ENCODE results near the gene TMPRSS13. TPM values are rescaled to one million over a fixed set of nuclear protein-coding genes. Genes with fewer than 3 reads are reported as not detected.
"Not testable (repeated sequence)": the region's sequence is repeated elsewhere in the genome, so short reads cannot be mapped to it uniquely, and the experiment has no call there.

Gene TMPRSS13
- total RNA-seq, 1 donor from 2014 or later = 0.15 TPM

DNA sequence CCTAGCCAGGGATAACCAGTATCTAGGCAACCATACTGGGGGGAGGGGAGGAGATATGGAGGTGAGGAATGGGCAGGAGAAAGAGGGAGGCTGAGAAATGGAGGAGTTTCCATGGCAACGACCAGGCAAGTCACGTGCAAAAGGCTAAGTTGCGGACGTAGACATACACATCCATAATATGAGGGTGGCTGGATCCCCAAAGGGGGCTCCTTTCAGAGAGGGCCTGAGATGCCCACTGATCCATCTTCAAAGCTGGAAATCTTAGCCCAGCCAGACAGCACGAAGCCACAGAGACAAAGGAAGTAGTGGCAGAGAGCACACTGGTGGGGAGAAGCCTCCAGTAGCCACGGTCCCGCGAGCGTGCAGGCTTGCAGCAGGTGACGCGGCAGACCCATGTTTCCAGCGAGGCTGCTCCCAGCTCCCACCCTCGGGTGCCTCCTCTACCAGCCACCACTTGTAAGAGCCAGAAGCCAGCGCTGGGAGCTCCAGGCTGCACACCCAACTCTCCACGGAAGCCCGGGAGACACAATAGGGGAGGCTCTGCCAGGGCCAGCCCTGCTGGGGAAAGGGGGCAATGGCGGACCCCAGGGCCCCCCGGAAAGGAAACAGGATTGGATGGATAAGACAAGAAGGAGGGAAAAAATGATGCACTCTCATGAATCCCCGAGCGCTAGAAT is 53.7 kb downstream of the TMPRSS13 start:
- DNase-seq (ENCODE audit: low spot score) = no peak
- no peak for ATAC-seq

DNA sequence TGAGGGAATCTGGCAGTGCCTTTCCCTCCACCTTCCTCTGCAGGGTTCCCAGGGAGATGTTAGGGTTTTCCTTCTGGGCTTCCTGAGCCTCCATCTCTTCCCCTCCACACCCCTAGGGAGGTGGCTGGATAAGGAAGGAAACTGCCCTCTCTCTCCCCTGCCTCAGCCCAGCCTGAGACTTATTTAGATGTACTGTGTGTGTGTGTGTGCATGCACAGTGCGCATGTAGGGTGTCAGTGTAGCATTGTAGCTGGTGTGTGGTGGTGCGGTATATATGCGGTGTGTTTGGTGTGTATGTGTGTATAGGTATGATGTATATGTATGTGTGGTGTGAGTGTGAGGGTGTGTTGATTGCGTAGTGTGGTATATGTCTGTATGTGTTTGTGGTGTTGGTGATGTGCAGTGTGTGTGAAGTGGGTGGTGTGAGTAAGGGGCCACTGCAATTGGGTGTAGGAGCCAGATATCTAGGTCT is 54.3 kb downstream of the TMPRSS13 start:
- ATAC-seq (no peak), DNase-seq (ENCODE audit: low spot score) (no peak)

DNA sequence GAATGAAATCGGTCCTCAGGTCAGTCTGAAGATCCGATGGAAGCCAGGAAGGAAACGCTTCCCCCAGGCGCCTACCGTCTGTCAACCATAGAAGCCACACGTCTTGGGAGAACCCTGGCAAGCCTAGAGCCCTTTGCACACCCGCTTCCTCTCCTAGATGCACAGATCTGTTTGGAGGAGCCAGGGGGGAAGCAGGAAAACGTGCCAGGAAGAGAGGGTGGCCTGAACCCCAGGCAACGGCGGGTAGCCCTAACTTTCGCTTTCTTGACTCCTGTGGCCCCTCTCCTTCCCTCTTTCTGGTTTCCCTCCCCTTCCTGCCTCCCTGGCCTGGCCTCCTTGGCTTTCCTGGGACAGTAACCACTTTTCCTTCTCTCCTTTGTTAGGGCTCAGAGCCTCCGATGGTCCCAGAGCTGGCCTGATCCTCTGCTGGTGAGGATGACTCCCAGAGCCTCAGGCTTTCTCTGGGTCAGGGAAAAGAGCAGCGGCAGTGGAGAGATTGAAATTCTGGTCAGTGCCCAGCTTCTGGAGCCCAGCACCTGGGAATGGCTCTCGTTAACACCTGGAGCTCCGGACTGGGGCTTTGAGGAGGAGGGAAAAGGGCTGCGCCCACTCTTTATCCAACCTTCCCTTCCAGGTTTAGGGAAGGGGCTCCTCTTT is 54.8 kb downstream of the TMPRSS13 start:
- peak; percentile 14 for ATAC-seq
- no peak for DNase-seq (ENCODE audit: low spot score)

DNA sequence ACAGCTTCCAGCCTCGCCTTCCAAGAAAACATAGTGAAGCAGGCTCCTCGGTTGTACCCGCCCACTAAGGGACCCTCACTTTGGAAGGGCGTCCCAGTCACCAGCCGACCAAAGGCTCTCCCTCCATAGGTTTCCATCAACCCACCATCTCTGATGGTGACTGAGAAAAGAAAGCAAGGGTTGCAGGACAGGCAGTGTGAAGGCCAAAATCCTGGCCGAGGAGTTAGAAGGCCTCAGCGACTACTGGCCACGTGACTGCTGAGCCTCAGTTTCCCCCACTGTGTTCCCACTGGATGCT is 55.4 kb downstream of the TMPRSS13 start:
- ATAC-seq = no peak
- no peak for DNase-seq (ENCODE audit: low spot score)

DNA sequence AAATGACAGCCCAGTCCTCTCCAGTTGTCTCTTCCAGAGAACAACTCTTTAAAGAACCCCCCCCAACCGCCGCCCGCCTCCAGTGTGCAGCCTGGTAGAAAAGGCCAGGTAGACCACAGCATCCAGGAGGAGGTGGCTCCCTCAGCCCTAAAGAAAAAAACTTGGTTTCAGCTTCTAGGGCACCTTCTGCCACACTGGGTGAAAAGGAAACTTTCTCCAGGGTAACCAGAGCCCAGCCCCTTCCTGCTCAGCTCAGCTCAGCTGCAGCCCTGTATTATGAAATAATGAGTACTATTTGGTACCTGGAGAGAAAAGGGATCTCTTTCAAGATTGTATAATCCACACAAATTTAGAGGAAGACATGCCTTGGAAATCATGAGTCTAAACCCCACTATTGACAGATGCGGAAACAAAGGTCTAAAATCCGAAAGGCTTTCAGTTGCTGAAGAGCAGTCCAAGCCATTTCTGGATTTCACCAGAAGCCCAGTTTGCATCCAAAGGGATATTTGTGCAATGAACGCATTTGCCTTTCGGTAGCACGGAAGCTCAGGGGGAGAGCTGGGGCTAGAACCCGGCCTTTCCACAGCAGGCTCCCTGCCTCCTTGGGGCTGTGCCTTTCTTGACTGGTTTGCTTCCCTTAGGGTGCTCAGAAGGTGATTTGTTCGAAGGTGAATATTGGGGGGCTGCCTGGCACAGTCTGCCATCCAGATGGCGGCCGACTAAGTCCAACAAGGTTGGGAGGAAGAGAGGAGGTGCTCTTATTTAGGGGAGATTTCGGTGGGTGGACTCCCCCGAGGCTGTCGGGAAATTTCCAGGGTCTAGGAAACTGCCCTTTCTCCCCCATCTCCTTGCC is 56.0 kb downstream of the TMPRSS13 start:
- no peak for DNase-seq (ENCODE audit: low spot score)
- no peak for ATAC-seq

DNA sequence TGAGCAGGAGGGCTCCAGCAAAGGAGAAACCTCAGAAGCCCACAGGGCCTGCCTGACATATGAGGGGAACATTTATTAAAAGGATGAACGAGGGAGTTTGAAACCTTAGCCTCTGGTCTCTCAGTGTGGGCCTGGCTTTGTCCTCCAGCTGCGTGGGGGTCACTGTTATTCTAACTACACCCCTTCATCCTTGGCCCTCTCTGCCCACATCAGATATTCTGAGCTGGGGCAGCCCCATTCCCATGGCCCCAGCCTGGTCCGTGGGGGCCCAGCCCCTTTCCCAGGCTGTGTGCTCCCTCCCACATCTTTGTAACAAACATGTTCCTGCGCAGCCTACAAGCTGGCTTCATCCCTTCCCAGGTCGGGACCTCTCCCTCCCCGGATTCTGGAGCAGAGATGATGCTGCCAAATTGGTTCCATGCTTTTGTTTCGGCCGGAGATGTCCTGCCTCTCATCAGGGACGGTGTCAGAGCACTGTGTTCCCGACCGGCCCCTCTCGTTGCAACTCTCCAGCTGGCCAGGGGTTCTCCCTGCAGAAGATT is 56.7 kb downstream of the TMPRSS13 start:
- ATAC-seq (no peak), DNase-seq (ENCODE audit: low spot score) (no peak)

DNA sequence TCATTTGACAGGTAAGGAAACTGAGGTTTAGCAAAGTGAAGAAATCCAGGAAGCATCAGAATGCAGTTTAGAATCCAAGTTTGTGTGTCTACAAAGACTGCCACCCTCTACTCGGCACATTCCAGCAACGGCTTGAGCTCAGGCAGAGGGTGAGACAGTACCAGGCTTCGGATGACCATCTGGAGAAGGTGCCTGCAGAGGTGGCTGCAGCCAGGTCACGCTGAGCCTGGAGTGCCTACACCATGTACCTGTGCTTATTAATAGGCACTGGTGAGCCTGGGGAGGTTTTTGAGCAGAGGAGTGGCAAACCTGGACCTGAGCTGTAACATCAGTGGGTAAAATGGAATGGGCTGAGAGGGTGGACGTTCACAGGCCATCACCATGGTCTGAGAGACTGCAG is 57.4 kb downstream of the TMPRSS13 start:
- ATAC-seq = no peak
- DNase-seq (ENCODE audit: low spot score) = no peak

DNA sequence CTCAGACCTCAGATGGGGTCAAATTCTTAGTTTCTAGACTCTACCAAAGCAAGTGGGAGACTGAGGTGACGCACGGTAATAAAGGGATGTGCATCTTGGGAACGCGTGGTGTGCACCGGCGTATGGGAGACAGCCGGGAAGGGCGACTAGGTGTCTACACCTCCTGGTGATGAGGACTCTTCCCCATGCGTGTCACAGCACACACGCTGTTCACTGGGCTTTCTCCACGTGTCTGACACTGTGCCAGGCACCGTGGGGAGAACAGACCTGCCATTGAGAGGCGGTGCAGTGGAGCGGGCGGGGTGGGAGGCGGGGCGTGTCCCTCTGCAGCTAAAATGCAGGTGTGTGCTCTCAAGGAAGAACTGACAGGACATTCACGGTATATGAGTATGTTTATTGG is 58.0 kb downstream of the TMPRSS13 start:
- no peak for DNase-seq (ENCODE audit: low spot score)
- no peak for ATAC-seq

DNA sequence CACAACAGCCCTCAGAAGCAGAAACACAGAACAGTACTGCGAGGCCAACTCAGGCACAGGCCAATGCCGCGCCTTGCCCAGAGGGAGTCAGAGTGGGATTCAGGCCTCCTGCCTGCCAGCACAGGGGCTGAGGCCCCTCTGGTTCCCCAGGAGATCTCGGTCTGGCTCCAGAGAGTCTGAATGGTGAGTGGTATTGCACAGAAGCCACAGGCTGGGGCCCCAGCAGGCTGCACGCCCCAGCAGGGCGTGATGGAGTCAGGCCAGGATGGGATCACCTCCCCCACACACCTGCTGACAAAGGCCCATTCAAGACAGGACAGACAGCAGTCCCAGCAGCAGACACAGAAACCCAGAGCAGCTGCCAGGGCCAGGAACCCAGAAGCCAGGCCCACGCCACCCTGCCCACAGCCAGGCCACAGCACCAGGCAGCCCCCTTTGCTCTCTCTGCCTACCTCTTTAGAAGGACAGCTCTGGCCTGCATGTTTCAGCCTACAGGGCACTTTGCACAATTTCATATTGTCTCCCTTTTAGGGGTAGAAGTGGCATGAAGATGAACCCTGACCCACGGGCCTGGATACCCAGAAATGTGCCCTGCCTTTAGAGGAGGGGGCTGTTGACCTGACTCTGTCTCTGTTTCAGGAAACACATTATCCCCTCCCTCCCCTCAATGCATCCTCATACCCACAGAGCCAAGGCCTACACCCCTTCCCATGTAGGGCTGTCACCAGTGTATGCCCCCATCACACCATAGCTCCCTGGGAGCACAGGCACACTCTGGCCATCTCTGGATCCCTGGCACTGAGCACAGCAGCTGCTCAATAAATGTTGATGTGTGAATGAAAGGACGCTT is 58.9 kb downstream of the TMPRSS13 start:
- DNase-seq (ENCODE audit: low spot score) = no peak
- no peak for ATAC-seq

DNA sequence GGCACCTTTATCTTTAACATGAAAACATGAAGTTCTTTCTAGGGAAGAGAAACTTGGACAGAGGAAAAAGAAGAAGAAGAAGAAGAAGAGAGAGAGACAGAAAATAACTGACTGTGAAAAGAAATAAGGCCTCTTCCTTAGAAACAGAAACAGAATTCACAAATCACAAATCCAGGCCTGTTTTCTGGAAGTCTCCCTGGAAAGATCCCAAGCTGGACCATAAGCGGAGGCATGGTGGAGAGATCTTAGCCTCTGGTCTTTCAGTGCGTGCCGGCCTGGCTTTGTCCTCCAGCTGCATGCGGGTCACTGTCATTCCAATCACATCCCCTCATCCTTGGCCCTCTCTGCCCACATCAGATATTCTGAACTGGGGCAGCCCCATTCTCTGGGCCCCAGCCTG is 59.6 kb downstream of the TMPRSS13 start:
- ATAC-seq = no peak
- no peak for DNase-seq (ENCODE audit: low spot score)

DNA sequence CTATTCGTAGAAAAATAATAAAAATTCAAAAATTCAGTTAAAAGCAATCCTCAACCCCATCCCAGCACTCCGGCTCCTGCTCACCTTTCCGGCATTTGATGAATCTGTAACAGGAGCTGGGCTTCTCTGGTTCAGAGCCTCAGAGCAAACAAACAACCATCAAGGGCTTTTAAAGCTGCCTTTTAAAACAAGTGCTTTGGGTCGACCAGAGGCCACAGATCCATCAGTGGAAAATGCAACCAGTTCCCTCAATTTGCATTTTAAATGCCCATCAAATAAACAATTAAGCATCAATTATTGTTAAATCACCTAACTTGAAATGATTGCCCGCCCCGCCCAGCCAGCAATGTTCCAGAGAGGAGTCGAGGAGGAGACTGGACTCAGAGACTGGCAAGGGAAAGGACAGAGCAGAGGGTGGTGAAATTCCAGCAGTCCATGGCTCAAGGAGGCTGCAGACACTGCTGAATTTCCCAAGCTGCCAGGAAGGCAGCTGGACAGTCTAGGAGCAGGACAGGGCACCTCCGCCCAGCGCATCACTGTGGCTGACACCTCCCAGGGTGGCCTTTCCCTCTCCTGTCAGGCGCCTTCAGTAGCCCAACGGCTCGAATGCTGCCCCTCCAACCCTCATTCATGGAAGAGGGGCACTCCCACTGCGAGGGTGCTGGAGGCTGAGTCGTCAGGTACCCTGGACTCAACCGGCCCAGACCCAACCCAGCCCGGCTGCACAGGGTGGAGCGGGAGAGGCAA is 60.2 kb downstream of the TMPRSS13 start:
- DNase-seq (ENCODE audit: low spot score) = no peak
- no peak for ATAC-seq

DNA sequence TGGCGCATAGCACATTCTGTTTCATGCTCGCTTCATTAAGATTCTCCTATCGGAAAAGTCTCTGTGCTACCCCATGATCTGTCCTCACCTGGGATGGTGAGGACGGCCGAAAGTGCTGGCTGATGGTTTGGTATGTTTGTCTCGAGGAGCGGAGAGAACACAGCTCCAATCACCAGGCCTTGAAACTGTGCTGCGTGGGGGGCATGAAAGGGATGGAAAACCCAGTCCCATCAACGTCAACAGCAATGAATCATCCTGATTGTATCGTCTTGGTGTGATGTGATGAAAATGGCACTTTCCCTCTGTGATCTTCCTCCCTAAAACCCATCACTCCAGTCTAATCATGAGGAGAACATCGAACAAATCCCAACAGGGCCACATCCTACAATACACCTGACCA is 61.1 kb downstream of the TMPRSS13 start:
- DNase-seq (ENCODE audit: low spot score) (no peak), ATAC-seq (no peak)

DNA sequence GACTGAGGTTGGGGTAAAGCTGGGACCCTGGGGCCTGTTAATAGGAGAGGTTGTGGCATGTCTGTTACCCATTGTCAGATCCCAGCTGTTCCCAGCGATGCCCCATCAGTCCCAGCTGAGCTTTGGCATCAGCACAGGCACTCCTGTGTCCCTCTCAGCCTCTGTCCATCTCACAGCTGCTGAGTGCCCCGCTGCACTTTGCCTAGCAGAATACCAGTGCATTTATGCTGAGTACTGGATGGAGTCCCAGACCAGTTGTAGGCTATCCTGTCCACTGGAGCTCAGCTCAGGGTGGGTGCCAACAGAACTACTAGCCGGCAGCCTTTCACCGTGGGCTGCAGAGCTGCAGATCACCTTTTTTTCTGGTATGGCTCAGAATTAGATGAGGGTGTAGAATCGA is 62.7 kb downstream of the TMPRSS13 start:
- no peak for ATAC-seq
- no peak for DNase-seq (ENCODE audit: low spot score)

DNA sequence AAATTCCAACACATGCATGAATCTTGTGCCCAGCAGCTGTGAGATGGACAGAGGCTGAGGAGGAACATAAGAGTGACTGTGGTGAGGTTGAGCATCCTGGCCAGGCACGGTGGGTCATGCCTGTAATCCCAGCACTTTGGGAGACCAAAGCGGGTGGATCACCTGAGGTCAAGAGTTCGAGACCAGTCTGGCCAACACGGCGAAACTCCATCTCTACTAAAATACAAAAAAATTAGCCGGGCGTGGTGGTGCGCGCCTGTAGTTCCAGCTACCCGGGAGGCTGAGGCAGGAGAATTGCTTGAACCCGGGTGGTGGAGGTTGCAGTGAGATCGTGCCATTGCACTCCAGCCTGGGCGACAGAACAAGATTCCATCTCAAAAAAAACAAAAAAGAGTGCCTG is 63.7 kb downstream of the TMPRSS13 start:
- not testable (repeated sequence) for ATAC-seq; DNase-seq (ENCODE audit: low spot score)

DNA sequence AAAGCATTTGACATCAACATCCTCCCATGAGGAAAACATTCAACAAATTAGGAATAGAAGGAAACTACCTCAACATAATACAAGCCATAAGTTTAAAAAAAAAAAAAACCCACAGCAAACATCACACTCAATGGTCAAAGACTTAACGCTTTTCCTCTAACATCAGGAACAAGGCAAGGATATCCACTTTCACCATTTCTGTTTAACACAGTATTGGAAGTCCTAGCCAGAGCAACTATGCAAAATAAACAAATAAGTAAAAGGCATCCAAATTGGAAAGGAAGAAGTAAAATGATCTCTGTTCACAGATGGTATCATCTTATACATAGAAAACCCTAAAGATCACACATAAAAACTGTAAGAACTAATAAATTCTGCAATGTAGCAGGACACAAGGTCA is 65.8 kb downstream of the TMPRSS13 start:
- ATAC-seq (no peak), DNase-seq (ENCODE audit: low spot score) (no peak)

DNA sequence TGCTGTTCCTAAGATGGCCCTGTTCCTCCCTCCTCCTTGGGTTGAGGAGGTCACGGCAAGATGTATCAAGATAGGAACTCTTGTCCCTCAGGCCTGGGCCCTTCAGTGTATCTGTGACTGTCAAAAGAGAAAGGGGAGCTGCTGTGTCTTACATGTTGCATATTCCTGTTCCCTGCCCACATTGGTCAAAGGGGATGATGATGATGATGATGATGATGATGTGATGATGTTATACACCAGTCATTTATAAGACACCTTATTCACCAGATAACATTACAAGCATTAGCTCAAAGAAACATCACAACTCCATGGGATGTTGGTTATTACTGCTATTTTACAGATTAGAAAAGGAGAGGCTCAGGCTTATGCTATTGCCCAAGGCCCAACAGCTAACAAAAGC is 66.4 kb downstream of the TMPRSS13 start:
- ATAC-seq (no peak), DNase-seq (ENCODE audit: low spot score) (no peak)

DNA sequence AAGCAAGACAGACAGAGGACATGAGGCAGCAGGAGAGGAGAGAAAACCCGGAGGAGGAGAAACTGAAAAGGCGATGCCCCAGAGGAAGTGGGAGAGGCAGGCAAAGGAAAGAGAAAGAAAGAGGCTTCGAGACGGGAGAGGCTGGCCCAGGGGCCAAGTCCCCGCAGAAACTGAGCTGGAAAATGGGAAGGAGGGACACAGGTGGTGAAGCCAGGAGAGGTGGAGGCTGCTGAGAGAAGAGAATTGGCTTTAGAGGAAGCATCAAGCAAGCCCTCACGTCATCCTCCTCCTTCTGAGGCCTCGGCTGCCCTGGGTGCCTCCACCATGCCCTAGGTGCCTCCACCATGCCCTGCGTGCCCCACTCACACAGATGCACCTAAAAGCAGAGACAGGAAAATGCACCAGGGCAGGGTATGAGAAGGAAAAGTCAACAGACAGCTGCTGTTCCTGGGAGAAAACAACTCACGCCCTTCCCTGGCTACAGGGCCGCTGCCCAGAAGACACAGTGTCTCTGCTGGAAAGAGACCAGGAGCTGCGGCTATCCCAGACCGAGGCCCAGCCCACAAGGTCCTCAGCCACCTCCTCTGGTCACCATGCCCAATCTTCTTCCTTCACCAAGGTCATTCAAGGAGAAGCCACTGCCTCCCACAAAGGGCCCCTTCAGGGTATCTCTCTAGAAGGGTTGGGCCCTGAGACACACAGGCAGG is 67.0 kb downstream of the TMPRSS13 start:
- ATAC-seq (peak; percentile 19), DNase-seq (ENCODE audit: low spot score) (no peak)

DNA sequence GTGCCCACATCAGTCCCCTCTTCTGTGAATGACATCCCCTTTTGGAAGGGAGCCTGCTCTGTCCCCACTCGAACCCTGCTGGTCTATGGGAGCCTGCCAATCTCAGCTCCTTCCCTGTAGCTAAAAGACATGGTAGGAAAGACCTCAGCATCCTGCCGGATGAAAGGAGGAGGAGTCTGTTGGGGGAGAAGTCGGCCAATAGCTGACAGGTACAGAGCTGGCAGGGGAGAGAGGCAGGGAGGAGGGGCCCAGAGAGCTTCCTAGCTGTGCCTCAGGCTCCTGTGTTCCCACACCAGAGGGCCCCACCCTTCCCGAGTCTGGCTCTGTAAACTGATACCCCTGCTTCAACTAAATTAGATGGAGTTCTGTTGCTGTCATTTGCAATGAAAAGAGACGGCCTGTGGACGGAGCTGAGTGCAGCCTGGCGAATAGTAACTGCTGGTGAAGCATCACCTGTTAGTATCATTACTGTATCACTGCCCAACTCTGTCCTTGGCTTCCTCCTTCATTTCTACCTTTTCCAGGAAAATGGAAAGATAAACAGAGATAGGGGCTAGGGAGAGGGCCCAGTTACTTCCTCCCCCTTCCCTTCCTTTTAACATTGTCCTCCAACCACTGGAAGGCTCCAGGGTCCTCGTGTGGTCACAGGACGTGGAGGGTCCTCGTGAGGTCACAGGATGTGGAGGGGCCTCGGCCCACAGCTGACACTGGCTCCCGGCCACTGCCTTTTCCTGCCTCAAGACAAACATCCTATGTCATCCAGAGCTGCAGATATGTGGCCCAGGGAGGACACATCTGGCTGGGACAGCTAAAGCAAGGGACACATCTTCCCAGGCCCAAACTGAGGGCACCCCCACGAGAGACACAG is 67.8 kb downstream of the TMPRSS13 start:
- no peak for DNase-seq (ENCODE audit: low spot score)
- peak; percentile 68 for ATAC-seq

DNA sequence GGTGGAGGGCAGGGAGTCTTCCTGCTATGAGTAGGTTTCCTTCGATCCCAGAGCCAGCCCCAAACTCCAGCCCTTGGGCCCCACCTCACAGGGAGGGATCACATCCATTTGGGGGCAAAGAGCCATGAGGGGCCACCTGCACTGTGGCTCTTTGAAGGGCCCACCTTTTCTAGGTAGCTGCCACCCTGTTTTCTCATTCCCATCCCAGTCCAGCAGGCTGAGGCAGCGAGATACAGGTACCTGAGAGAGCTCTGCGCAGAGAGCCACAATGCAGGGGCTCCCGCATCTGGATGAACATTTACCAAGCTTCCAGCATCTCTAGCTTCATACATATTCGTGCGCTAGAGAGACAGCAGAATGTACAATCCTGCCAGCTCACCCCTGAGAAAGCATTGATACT is 69.1 kb downstream of the TMPRSS13 start:
- no peak for ATAC-seq
- no peak for DNase-seq (ENCODE audit: low spot score)
